Kidney (tissue), 14 donors: ENCODE results near the gene NRXN3. TPM values are rescaled to one million over a fixed set of nuclear protein-coding genes. Genes with fewer than 3 reads are reported as not detected.

Experiments used
- DNase-seq, 5 donors: peaks; one replicate each; pipeline ENCODE4 v3.0.0-alpha.2; 2013 to 2020
- FAIRE-seq: peaks from 2 replicates; lab custom pipeline; 2012; peaks lifted over from hg19 to GRCh38; lab: Jason Lieb, UNC
- H3K27ac ChIP-seq, 2 donors: one replicate each; pipeline ENCODE4 v1.7.0; 2013; ENCODE audit warnings: low read depth in 2 of 2, low read length in 2 of 2, inconsistent platforms in 1 of 2
- H3K27me3 ChIP-seq: one replicate; pipeline ENCODE4 v1.7.1; 2013; ENCODE audit warnings: low read length, inconsistent platforms; ENCODE audit not compliant: control insufficient read depth, insufficient read depth
- H3K36me3 ChIP-seq, 3 donors: one replicate each; pipeline versions ENCODE4 v1.7.0 to v1.7.1; 2013; ENCODE audit warnings: low read length in 3 of 3, control low read depth in 1 of 3, inconsistent platforms in 1 of 3; ENCODE audit not compliant: insufficient read depth in 3 of 3, control insufficient read depth in 2 of 3
- H3K4me1 ChIP-seq, 3 donors: one replicate each; pipeline versions ENCODE4 v1.7.0 to v1.7.1; 2013; ENCODE audit warnings: low read length in 3 of 3, inconsistent platforms in 1 of 3, low read depth in 1 of 3; ENCODE audit not compliant: control insufficient read depth in 2 of 3, insufficient read depth in 2 of 3
- H3K4me3 ChIP-seq, 3 donors: one replicate each; pipeline versions ENCODE4 v1.7.0 to v1.8.1; 2013; ENCODE audit warnings: low read length in 3 of 3, control low read depth in 1 of 3, inconsistent platforms in 1 of 3
- H3K9ac ChIP-seq, 3 donors: one replicate each; pipeline versions ENCODE4 v1.7.0 to v1.7.1; 2013; ENCODE audit warnings: low read length in 3 of 3, control low read depth in 1 of 3, inconsistent platforms in 1 of 3
- H3K9me3 ChIP-seq, 3 donors: one replicate each; pipeline versions ENCODE4 v1.7.0 to v1.7.1; 2013; ENCODE audit warnings: low read length in 3 of 3, control low read depth in 1 of 3, inconsistent platforms in 1 of 3; ENCODE audit not compliant: control insufficient read depth in 2 of 3, insufficient read depth in 1 of 3
- CTCF ChIP-seq: IDR thresholded peaks from 3 replicates; pipeline ENCODE4 v1.5.1; 2012; ENCODE audit warnings: mild to moderate bottlenecking, moderate library complexity, borderline replicate concordance; ENCODE audit not compliant: insufficient read depth; ENCODE audit errors: extremely low read depth
- intact Hi-C: fragments of 100-400 bp; cut with DNase I; formaldehyde crosslinking; loops from one replicate; pipeline ENCODE4 v1.11.1; 2022
- polyA plus RNA-seq: library from polyadenylated mRNA; stranded (reverse); fragments of 350-450 nt; fragmentation: Illumina TruSeq; extraction: RNeasy Lipid Tissue Mini Kit (QIAGEN cat#74804); gene quantifications from one replicate; pipeline ENCODE4 v1.2.3, GENCODE V29; 2014; ENCODE audit warnings: low read depth, low replicate concordance; ENCODE audit not compliant: insufficient read depth
- total RNA-seq: library from RNA; stranded (reverse); fragmentation: NEBNext Ultra II Directional; extraction: Animal tissue kit (Norgen Biotek cat#: 25700); gene quantifications from one replicate; pipeline ENCODE4 v1.2.1, GENCODE V29; 2021
- donor health status: control.
- donor health status: control.
- donor health status: control.
- donor health status: control.
- donor health status: control.
- donor health status: DM: yes; HTN: yes; CAD: no.
- donor health status: Normal renal cell carcinoma (clear cell type).

NRXN3 gene
- total and polyA plus RNA-seq, 2 donors from 2014 or later: 1.5 to 2.4 TPM

GRCh38 chr14:78598046-78598920 is 428.1 kb downstream of the NRXN3 start:
- TF ChIP-seq CTCF: peak; percentile 87
- peak in 4 of 5 donors; percentile 74 to 83 (median 76) for DNase-seq
- Histone ChIP-seq H3K9me3 (no peaks in the 10 kb centered on the region), H3K36me3 (no peaks in the 10 kb centered on the region), H3K27ac (no peak overlapping the region), H3K4me3 (no peak overlapping the region), H3K4me1 (no peaks in the 10 kb centered on the region), H3K9ac (no peak overlapping the region), H3K27me3 (no peaks in the 10 kb centered on the region)
- no peak for FAIRE-seq
- intact Hi-C loops: no loop called here

- Histone ChIP-seq H3K4me3 (no peak overlapping the region), H3K4me1 (no peaks in the 10 kb centered on the region), H3K9me3 (no peaks in the 10 kb centered on the region), H3K9ac (no peak overlapping the region), H3K27me3 (no peaks in the 10 kb centered on the region), H3K27ac (no peak overlapping the region), H3K36me3 (no peaks in the 10 kb centered on the region)
- intact Hi-C loops: no loop called here
- FAIRE-seq: no peak
- no peak for DNase-seq
- TF ChIP-seq CTCF: no peak
These were observed 435.0 kb downstream of the NRXN3 start for GRCh38 chr14:78605025-78605762.

- intact Hi-C loops: no loop called here
- DNase-seq (no peak), FAIRE-seq (no peak)
- Histone ChIP-seq H3K9me3 (no peaks in the 10 kb centered on the region), H3K36me3 (no peaks in the 10 kb centered on the region), H3K9ac (no peak overlapping the region), H3K27me3 (no peaks in the 10 kb centered on the region), H3K27ac (no peak overlapping the region), H3K4me3 (no peak overlapping the region), H3K4me1 (no peaks in the 10 kb centered on the region)
- TF ChIP-seq CTCF: no peak
These were observed 435.8 kb downstream of the NRXN3 start for GRCh38 chr14:78605897-78606500.
